ENCODE measurements around the gene ZNF384.

GRCh38 chr12:6618483-6619225 lies 70.5 kb downstream of the ZNF384 start:
- TF ChIP-seq MAX (IDR thresholded peaks at IDR 0.05) (no peak), ATF2 (IDR thresholded peaks at IDR 0.05; ENCODE audit: low read length) (no peak), EZH2 (IDR thresholded peaks at IDR 0.05; ENCODE audit: low read depth, low read length, severe bottlenecking) (no peak), TBP (IDR thresholded peaks at IDR 0.05; ENCODE audit: low read depth, low read length) (no peak), POLR2A (IDR thresholded peaks at IDR 0.05; ENCODE audit: control extremely low read depth in 1 of 2, low read depth in 2 of 2, low read length in 2 of 2) (no peak), JUND (IDR thresholded peaks at IDR 0.05; ENCODE audit: low read length) (no peak), CTCF (IDR thresholded peaks at IDR 0.05; ENCODE audit: control extremely low read depth in 1 of 3, insufficient read depth in 1 of 3, low read depth in 1 of 3, low read length in 3 of 3) (no peak), KDM1A (IDR thresholded peaks at IDR 0.05; ENCODE audit: borderline replicate concordance, low read length) (no peak), SP2 (IDR thresholded peaks at IDR 0.05; ENCODE audit: low read length) (no peak), SIN3A (conservative IDR thresholded peaks at IDR 0.05 in 1 of 2, IDR thresholded peaks at IDR 0.05 in 1 of 2; ENCODE audit: low read depth in 1 of 2, low read length in 2 of 2) (no peak), BRCA1 (IDR thresholded peaks at IDR 0.05; ENCODE audit: low read depth, low read length) (no peak)

Measured in H1 (cell line).